ENCODE data around the gene DISC1.
"Not testable (repeated sequence)": the region's sequence is repeated elsewhere in the genome, so short reads cannot be mapped to it uniquely, and the experiment has no call there.

The DISC1 gene

GRCh38 chr1:231735941-231736340 is 109.4 kb downstream of the DISC1 start:
- DNase-seq = no peak

- no peak for DNase-seq
Measured at GRCh38 chr1:231736464-231736863, 109.9 kb downstream of the DISC1 start.

GRCh38 chr1:231738554-231738953 is 112.0 kb downstream of the DISC1 start:
- no peak for DNase-seq

GRCh38 chr1:231743966-231744365 is 117.4 kb downstream of the DISC1 start:
- DNase-seq = no peak

- no peak for DNase-seq
Measured at GRCh38 chr1:231748760-231749415, 122.3 kb downstream of the DISC1 start.

GRCh38 chr1:231750296-231750695 is 123.7 kb downstream of the DISC1 start:
- DNase-seq = no peak

- no peak for DNase-seq
Measured at GRCh38 chr1:231750818-231751362, 124.3 kb downstream of the DISC1 start.

GRCh38 chr1:231751415-231751814 is 124.8 kb downstream of the DISC1 start:
- DNase-seq = no peak

- no peak for DNase-seq
Measured at GRCh38 chr1:231753313-231753712, 126.7 kb downstream of the DISC1 start.

- DNase-seq = no peak
Measured at GRCh38 chr1:231757101-231757404, 130.5 kb downstream of the DISC1 start.

- no peak for DNase-seq
Measured at GRCh38 chr1:231757759-231758158, 131.2 kb downstream of the DISC1 start.

- no peak for DNase-seq
Measured at GRCh38 chr1:231761252-231761651, 134.7 kb downstream of the DISC1 start.

- no peak for DNase-seq
Measured at GRCh38 chr1:231761747-231762541, 135.4 kb downstream of the DISC1 start.

- DNase-seq = no peak
Measured at GRCh38 chr1:231763456-231763855, 136.9 kb downstream of the DISC1 start.

GRCh38 chr1:231765825-231766224 is 139.2 kb downstream of the DISC1 start:
- DNase-seq = not testable (repeated sequence)

- DNase-seq = no peak
Measured at GRCh38 chr1:231767471-231767870, 140.9 kb downstream of the DISC1 start.

GRCh38 chr1:231768416-231768815 is 141.8 kb downstream of the DISC1 start:
- no peak for DNase-seq

- DNase-seq = no peak
Measured at GRCh38 chr1:231770506-231771175, 144.1 kb downstream of the DISC1 start.

GRCh38 chr1:231774719-231775335 is 148.2 kb downstream of the DISC1 start:
- no peak for DNase-seq

- DNase-seq = no peak
Measured at GRCh38 chr1:231776010-231776756, 149.6 kb downstream of the DISC1 start.

- no peak for DNase-seq
Measured at GRCh38 chr1:231776757-231777062, 150.1 kb downstream of the DISC1 start.

GRCh38 chr1:231778009-231778719 is 151.6 kb downstream of the DISC1 start:
- no peak for DNase-seq
